ENCODE measurements around the gene PAOX.

DNA sequence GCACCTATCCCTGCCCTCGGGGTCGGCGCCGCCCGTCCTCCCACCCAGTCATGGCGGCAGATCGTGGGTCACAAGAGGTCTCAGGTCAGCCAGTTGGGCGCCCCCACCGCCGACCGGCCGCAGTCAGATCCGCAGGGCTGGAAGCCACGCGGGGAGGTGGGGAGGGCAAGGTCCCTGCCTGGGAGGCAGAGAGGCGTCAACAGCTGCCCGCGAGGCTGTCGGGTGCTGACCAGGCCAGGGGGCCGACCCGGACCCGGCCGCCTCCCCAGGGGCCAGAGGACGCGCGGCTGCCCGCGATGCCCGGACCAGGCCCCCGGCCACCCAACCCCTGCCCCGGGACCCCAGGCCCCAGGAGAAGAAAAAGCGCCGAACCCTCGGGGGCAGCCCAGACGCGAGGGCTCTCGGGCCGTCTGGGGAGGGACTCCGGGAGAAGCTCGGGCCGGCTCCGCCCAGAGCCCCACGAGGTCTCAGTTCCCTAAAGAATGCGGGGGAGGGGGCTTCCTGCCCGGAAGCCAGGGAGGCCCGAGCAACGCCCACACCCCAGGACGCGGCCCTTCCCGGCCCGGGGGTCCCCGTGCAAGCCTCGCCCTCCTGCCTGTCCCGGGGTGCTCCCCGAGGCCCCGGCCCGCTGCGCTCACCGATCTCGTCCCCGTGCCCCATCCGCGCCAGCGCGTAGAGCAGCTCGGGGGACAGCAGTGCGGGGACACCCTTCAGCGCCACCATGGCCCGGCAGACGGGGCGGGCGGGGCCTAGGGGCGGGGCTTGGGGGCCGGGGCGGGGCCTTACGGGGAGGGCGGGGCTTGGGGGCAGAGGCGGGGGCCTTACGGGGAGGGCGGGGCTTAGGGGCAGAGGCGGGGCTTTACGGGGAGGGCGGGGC, 21.5 kb upstream of the PAOX start, which contains the start of gene FUOM:
- TF ChIP-seq, protein P1, sequence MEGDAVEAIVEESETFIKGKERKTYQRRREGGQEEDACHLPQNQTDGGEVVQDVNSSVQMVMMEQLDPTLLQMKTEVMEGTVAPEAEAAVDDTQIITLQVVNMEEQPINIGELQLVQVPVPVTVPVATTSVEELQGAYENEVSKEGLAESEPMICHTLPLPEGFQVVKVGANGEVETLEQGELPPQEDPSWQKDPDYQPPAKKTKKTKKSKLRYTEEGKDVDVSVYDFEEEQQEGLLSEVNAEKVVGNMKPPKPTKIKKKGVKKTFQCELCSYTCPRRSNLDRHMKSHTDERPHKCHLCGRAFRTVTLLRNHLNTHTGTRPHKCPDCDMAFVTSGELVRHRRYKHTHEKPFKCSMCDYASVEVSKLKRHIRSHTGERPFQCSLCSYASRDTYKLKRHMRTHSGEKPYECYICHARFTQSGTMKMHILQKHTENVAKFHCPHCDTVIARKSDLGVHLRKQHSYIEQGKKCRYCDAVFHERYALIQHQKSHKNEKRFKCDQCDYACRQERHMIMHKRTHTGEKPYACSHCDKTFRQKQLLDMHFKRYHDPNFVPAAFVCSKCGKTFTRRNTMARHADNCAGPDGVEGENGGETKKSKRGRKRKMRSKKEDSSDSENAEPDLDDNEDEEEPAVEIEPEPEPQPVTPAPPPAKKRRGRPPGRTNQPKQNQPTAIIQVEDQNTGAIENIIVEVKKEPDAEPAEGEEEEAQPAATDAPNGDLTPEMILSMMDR (conservative IDR thresholded peaks at IDR 0.05; ENCODE audit: low read length), result no peak
- no peak for TF ChIP-seq EZH2phosphoT487 (IDR thresholded peaks at IDR 0.05; ENCODE audit: borderline replicate concordance)

Measured in Loucy (cell line).